ENCODE measurements around the gene C1R.
A peak's percentile ranks its signal among the peaks of the same experiment; 100 is the strongest.

Gene C1R

GRCh38 chr12:7091660-7092228 lies 501 bp downstream of the C1R start:
- H3K4me3 ChIP-seq (ENCODE audit: low read depth, low read length): peak overlapping the region; percentile 28
- DNase-seq (ENCODE audit: low read depth): no peak
- no peak for TF ChIP-seq CTCF (IDR thresholded peaks at IDR 0.05; ENCODE audit: low read depth, low read length, missing control alignments)

GRCh38 chr12:7091171-7091570 lies 1.1 kb downstream of the C1R start:
- TF ChIP-seq CTCF (IDR thresholded peaks at IDR 0.05; ENCODE audit: low read depth, low read length, missing control alignments): no peak
- no peak overlapping the region for H3K4me3 ChIP-seq (ENCODE audit: low read depth, low read length)

GRCh38 chr12:7090222-7090998 lies 1.8 kb downstream of the C1R start:
- TF ChIP-seq CTCF (IDR thresholded peaks at IDR 0.05; ENCODE audit: low read depth, low read length, missing control alignments): no peak
- no peak for DNase-seq (ENCODE audit: low read depth)
- H3K4me3 ChIP-seq (ENCODE audit: low read depth, low read length): no peak overlapping the region

More at GRCh38 chr12:7091171-7091570, 1.1 kb downstream of the C1R start:
- no peak for DNase-seq (ENCODE audit: low read depth)

- TF ChIP-seq CTCF (IDR thresholded peaks at IDR 0.05; ENCODE audit: low read depth, low read length, missing control alignments): no peak
- no peak for DNase-seq (ENCODE audit: low read depth)
- H3K4me3 ChIP-seq (ENCODE audit: low read depth, low read length): no peak overlapping the region
These were observed 2.9 kb downstream of the C1R start for GRCh38 chr12:7089196-7089871.

- no peak for TF ChIP-seq CTCF (IDR thresholded peaks at IDR 0.05; ENCODE audit: low read depth, low read length, missing control alignments)
- no peak overlapping the region for H3K4me3 ChIP-seq (ENCODE audit: low read depth, low read length)
- DNase-seq (ENCODE audit: low read depth): no peak
These were observed 9.1 kb downstream of the C1R start for GRCh38 chr12:7083125-7083524.

- no peak for DNase-seq (ENCODE audit: low read depth)
- no peak overlapping the region for H3K4me3 ChIP-seq (ENCODE audit: low read depth, low read length)
- no peak for TF ChIP-seq CTCF (IDR thresholded peaks at IDR 0.05; ENCODE audit: low read depth, low read length, missing control alignments)
These were observed 11.2 kb downstream of the C1R start for GRCh38 chr12:7081037-7081436.

Measured in GM12864 (cell line).